Kidney glomerular epithelial cell (primary cell): ENCODE results near the gene TECPR1.
A peak's percentile ranks its signal among the peaks of the same experiment; 100 is the strongest.

Source experiments
- DNase-seq: peaks from one replicate; lab custom pipeline; 2025; lab: John Stamatoyannopoulos, UW

TECPR1 gene

DNA sequence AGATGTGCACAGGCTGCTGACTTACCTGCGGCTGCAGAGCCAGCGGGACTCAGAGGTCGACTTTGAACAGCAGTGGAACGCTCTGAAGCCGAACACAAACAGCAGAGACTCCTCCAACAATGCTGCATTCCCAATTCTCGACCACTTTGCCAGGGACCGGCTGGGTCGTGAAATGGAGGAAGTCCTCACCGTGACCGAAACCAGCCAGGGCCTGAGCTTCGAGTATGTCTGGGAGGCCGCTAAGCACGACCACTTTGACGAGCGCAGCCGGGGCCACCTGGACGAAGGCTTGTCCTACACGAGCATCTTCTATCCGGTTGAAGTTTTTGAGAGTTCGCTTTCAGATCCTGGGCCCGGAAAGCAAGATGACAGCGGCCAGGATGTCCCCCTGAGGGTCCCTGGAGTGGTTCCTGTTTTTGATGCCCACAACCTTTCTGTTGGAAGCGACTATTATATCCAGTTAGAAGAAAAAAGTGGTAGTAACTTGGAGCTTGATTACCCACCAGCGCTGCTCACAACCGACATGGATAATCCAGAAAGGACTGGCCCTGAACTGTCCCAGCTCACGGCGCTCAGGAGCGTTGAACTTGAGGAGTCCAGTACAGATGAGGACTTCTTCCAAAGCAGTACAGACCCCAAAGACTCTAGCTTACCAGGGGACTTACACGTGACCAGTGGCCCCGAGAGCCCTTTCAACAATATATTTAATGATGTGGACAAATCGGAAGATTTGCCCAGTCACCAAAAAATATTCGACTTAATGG, 60.2 kb downstream of the TECPR1 start:
- no peak for DNase-seq

DNA sequence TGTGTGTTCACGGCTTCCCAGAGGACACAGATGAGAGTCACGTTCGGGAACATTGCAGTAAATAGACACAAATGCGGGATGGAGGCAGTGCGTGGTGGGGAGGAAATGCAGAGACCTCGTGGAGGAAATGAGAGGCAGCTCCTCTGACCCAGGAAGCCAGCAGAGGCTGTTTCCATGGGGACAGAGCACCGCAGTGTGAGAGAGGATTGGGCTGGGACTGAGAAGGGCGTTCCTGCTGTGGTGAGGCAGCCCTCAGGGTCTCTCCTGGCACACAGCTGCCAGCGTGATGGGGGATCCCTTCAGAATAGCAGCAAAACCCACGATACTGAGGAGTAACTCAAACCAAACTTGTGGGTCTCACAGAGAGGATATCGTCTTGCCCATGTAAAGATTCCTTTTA, 62.5 kb downstream of the TECPR1 start:
- DNase-seq, result no peak

- no peak for DNase-seq
These were observed 64.9 kb downstream of the TECPR1 start for GRCh38 chr7:98187138-98187502.

DNA sequence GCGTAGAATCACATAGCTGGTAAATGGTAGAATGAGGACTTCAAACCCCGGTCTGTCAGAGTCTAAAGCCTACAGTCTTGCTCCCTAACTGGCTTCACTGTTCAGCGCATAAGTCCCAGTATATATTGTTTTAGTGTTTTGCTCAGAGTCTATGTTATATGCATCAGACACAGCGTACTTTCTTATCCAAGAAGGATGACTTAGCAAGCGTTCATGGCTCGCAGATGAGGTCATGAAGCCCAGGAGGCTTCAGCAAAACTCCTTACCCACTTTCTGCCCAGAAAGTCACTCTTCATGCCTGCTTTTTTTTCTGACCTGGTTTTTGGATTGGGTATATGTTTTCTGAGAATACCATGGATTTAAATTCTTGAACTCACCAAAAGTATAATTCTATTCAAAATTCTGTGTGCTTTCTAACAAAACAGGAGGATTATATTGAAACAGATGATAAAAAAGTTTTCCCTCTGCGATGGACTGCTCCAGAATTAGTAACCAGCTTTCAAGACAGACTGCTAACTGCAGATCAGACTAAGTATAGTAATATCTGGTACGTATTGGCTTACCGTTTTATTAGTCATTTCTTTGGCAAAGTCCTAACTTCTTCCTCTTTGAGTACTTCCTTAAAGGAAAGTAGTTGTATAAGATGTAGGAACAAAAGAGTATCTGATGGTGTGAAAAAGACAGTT, 65.4 kb downstream of the TECPR1 start:
- DNase-seq, result no peak

GRCh38 chr7:98185101-98185500, 66.9 kb downstream of the TECPR1 start:
- no peak for DNase-seq

- DNase-seq, result no peak
These were observed 71.3 kb downstream of the TECPR1 start for GRCh38 chr7:98180751-98181150.

GRCh38 chr7:98178762-98179490, 73.1 kb downstream of the TECPR1 start:
- no peak for DNase-seq

DNA sequence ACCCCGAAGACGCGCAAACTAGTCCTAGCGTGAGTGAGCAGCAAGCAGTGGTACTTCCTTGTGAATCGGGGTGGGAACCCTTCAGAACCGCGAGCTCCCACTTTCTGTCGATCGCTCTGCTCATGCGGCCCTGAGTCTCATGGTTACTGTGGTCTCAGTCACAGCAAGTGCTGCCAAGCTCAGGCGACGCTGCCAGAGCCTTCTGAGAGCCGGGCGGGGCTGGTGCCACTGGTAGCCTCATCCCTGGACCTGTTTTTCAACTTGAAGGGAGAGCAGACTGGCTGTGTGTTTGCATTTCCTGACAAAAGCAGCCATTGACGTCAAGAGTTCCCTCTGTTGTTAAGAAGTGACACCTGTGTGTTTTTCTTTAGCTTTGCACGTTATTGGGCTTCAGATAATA, 73.7 kb downstream of the TECPR1 start:
- no peak for DNase-seq

DNA sequence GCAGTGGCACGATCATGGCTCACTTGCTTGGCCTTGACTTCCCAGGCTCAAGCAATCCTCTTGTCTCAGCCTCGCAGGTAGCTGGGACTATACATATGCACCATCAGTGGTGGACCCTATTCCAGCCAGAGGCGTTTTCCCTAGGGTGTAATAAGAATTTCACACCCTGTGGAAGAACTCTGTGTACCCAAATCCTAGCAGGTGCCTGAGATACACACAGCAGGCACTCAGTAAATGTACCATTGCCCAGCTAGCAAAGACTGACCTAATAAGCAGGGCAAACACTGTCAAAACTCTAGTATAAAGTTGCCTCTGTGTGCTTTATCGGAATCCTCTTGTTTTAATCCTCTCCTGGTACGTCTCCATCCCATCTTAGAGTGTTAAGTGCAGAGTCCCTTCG, 74.5 kb downstream of the TECPR1 start:
- no peak for DNase-seq

- DNase-seq, result no peak
These were observed 76.6 kb downstream of the TECPR1 start for GRCh38 chr7:98175260-98175940.

GRCh38 chr7:98174334-98175259, 77.4 kb downstream of the TECPR1 start:
- no peak for DNase-seq

DNA sequence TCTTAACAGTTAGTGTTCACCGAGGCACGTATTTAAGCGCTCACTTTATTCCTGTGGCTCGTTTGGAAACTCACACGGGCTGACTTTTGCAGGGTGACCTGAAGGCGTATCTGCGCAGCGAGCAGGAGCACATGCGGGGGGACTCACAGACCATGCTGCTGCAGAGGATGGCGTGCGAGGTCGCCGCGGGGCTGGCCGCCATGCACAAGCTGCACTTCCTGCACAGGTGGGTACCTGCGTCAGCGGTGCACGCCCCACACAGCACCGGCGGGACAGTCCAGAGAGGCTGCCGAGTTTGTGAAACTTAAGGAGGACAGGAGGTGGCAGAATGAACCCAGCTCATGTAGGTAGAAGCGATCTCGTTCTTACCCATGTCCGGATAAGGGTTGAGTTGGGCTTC, 80.6 kb downstream of the TECPR1 start:
- DNase-seq, result no peak

- DNase-seq, result no peak
These were observed 81.1 kb downstream of the TECPR1 start for GRCh38 chr7:98170966-98171365.

DNA sequence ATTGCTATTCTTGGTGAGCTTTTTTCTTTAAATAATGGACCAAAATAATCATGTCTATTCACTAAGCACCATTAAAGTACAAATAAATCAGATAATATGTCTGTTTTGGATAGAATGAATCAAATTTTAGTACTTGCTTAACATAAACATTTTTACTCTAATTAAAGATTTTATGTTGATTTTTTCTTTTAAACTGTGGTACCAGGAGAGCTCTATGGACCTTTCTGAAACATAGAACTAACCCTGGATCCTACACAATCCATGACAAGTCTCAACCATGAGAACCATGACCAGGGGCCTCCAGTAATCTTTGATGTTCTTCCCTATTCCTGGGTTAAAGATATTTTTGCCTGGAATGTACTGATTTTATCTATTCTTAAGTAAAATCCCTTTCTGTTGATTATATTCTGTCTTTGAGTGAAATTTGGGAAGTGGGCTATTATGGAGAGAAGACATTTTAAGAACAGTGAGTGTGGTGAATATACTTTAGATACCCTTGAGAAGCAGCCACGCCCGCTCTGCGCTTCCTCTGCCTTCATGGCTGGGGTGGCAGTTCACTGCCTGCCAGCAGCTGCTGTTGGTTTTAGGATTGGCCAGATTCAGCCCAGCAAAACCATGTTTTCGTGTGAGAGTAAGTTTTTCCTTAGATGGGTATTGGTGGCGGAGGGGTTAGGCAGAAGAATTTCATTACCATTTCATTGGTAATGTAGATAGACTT, 83.0 kb downstream of the TECPR1 start:
- DNase-seq, result no peak

DNA sequence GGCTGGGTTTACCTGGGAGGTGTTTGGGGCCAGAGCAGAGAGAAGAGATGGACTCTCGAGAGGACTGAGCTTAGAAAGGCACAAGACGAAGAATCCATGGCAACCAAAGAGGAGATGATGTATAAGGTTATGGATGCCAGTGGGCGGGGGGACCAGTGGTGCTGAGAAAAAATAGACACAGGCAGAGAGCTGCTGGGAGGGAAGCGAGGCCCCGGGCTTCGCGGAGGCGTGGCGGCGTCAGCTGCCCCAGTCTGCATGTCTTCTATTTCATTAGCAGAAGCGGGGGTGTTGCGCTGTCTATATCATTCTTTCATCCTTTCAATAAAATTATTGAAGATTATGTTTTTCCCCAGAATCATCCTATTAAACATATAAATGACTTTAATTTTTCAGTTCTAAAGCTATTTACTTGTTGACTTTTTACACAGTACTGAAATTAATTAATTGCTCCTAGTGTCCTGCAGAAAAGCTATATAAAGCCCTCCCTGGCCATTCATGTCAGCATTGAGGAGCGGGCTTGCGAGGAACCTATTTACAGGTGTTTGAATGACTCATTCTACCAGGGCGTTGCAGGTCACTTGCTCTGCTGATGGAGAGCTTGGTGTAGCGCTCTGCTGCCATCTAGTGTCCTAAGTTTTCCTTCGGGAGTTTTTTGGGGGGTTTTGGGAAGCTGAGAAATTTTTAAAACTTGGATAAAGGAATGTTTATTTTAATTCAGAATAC, 83.7 kb downstream of the TECPR1 start:
- peak; percentile 51 for DNase-seq

DNA sequence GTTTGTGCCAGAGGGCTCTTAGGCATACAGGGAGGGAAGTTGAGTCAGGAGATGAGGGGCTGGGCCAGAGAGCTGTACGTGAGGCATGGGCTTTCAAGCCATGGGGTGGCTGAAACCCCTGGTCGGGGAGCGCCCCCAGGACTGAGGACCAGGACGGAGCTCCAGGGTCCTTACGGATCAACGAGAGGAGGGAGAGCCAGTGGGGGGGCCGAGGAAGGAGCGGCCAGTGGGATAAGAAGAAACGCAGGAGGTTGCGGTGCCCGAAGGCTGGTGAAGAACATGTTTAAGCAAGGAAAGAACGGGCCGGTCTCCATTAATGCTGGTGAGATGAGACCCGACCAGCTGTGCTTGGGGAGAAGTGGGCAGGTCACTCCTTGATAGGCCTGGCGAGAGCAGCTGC, 84.4 kb downstream of the TECPR1 start:
- no peak for DNase-seq

DNA sequence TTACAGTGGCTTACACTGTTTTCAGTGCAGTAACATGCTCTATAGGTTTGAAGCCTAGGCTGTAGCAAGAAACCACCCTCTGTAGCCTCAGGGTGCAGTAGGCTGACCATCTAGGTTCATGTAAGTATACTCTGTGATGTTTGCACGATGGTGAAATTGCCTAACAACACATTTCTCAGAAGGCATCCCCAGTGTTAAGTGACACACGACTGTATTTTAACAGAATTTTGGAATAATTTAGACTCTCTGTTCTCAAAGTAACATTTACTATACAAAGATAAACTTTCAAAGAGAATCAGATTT, 85.4 kb downstream of the TECPR1 start:
- DNase-seq, result no peak

- peak; percentile 10 for DNase-seq
These were observed 86.0 kb downstream of the TECPR1 start for GRCh38 chr7:98165827-98166667.
